K562 (cell line): Measurements from ENCODE around the gene FEM1B. TPM values are rescaled to one million over a fixed set of nuclear protein-coding genes. Genes with fewer than 3 reads are reported as not detected.

Source experiments
- CEBPB ChIP-seq: fragments of 450-650 bp; IDR thresholded peaks from 2 replicates; pipeline ENCODE4 v1.6.1; 2016; ENCODE audit warnings: missing genetic modification characterization, missing compliant biosample characterization
- CLOCK ChIP-seq: fragments of 250-450 bp; sonication (Bioruptor Pico); IDR thresholded peaks from 2 replicates; pipeline ENCODE4 v1.4.0; 2020; ENCODE audit warnings: mild to moderate bottlenecking, moderate library complexity, borderline replicate concordance
- HNRNPL ChIP-seq: fragments of 200-400 bp; formaldehyde crosslinking; IDR thresholded peaks from 2 replicates; pipeline ENCODE4 v1.6.1; 2017; ENCODE audit warnings: low read depth, mild to moderate bottlenecking, low read length
- KAT7 ChIP-seq: sonication (generic); formaldehyde crosslinking; IDR thresholded peaks from 2 replicates; pipeline ENCODE4 v1.8.0; 2022; ENCODE audit warnings: missing genetic modification reagents, mild to moderate bottlenecking, borderline replicate concordance
- KDM5B ChIP-seq: fragments of 200-600 bp; sonication (generic); IDR thresholded peaks from 2 replicates; pipeline ENCODE4 v1.6.1; 2012; ENCODE audit warnings: low read depth, mild to moderate bottlenecking, moderate library complexity, low read length, control low read depth, inconsistent platforms; ENCODE audit not compliant: insufficient replicate concordance
- MYC ChIP-seq, 2 experiments: fragments of 250-450 bp in 1 of 2; sonication (Bioruptor Pico) in 1 of 2; IDR thresholded peaks; 2 replicates each; pipeline versions ENCODE4 v1.5.1 to v1.6.1; 2012 to 2021; ENCODE audit warnings: low read depth in 2 of 2, borderline replicate concordance in 1 of 2, improper control_type of control experiment in 1 of 2, low read length in 1 of 2, mild to moderate bottlenecking in 1 of 2, moderate library complexity in 1 of 2
- NEUROD1 ChIP-seq: fragments of 150-350 bp; IDR thresholded peaks from 2 replicates; pipeline ENCODE4 v1.6.1; 2014; ENCODE audit warnings: borderline replicate concordance, low read length, low read depth; ENCODE audit not compliant: partially characterized antibody
- NFIC ChIP-seq: fragments of 450-650 bp; IDR thresholded peaks from 2 replicates; pipeline ENCODE4 v1.6.1; 2017; ENCODE audit warnings: mild to moderate bottlenecking, inconsistent platforms
- NFRKB ChIP-seq: fragments of 450-650 bp; IDR thresholded peaks from 2 replicates; pipeline ENCODE4 v1.6.1; 2016; ENCODE audit warnings: low read depth
- NKRF ChIP-seq: fragments of 450-650 bp; IDR thresholded peaks from 2 replicates; pipeline ENCODE4 v1.6.1; 2016; ENCODE audit warnings: borderline replicate concordance
- OTX1 ChIP-seq: fragments of 450-650 bp; formaldehyde crosslinking; IDR thresholded peaks from 2 replicates; pipeline ENCODE4 v1.4.0; 2022; ENCODE audit warnings: mild to moderate bottlenecking
- PHF8 ChIP-seq: fragments of 200-600 bp; sonication (generic); IDR thresholded peaks from 2 replicates; pipeline ENCODE4 v1.6.1; 2012; ENCODE audit warnings: mixed run types, mild to moderate bottlenecking, inconsistent platforms, low read length, moderate library complexity, borderline replicate concordance
- ZHX1 ChIP-seq: fragments of 150-350 bp; conservative IDR thresholded peaks from 2 replicates; pipeline ENCODE4 v1.6.1; 2014; ENCODE audit warnings: low read length
- ZNF449 ChIP-seq: fragments of 250-450 bp; sonication (Bioruptor Pico); IDR thresholded peaks from 2 replicates; pipeline ENCODE4 v1.8.0; 2022; ENCODE audit warnings: moderate library complexity, mild to moderate bottlenecking, inconsistent platforms
- ZNF551 ChIP-seq: fragments of 250-450 bp; sonication (Bioruptor Pico); IDR thresholded peaks from 2 replicates; pipeline ENCODE4 v1.5.0; 2021; ENCODE audit warnings: mild to moderate bottlenecking, moderate library complexity
- ZNF79 ChIP-seq: fragments of 250-450 bp; sonication (Bioruptor Pico); IDR thresholded peaks from 2 replicates; pipeline ENCODE4 v1.4.0; 2020; ENCODE audit warnings: low read depth, mild to moderate bottlenecking, moderate library complexity
- polyA plus RNA-seq, 8 experiments: library from polyadenylated mRNA; depleted of rRNA in 4 of 8; stranded (reverse) in 5 of 8; unstranded in 3 of 8; fragments of >200 nt; fragmentation: Nextera tagmentation in 2 of 8; fragmentation: Illumina TruSeq in 1 of 8; extraction: Ambion mirVana in 2 of 8; extraction: Trizol in 1 of 8; gene quantifications; 2 replicates each; pipeline versions ENCODE4 v1.2.1 to v1.2.3, GENCODE V29; 2011 to 2014; ENCODE audit warnings: inconsistent platforms in 1 of 8, missing spikeins in 1 of 8
- total RNA-seq, 7 experiments: library from RNA; depleted of rRNA in 6 of 7; stranded (reverse); fragments of >200 nt in 6 of 7; fragmentation: Illumina TruSeq in 2 of 7; extraction: Trizol in 2 of 7; gene quantifications; 2 replicates each; pipeline versions ENCODE4 v1.2.1 to v1.2.3, GENCODE V29; 2011 to 2021; ENCODE audit warnings: low replicate concordance in 1 of 7

The FEM1B gene
- total and polyA plus RNA-seq, 9 of the 15 experiments (the other 6 are each of a cell fraction or from before 2014, with no cell fraction given): 5.9 to 61.6 (median 20.1) TPM

GRCh38 chr15:68228143-68228970 is 49.2 kb upstream of the FEM1B start (continued):
- TF ChIP-seq ZNF449 (CRISPR knock-in tag): no peak
- no peak for TF ChIP-seq NKRF
- TF ChIP-seq MYC (IDR thresholded peaks at IDR 0.05; ENCODE audit: low read depth, low read length): no peak
- no peak for TF ChIP-seq MYC (CRISPR knock-in tag; IDR thresholded peaks at IDR 0.05; ENCODE audit: borderline replicate concordance, low read depth)
- no peak for TF ChIP-seq NEUROD1
- TF ChIP-seq KAT7 (CRISPR knock-in tag): peak; percentile 58
- no peak for TF ChIP-seq HNRNPL
- no peak for TF ChIP-seq ZNF79 (CRISPR knock-in tag)
- TF ChIP-seq CEBPB (tag): peak; percentile 84
- no peak for TF ChIP-seq NFRKB
- TF ChIP-seq KDM5B: no peak
- TF ChIP-seq CLOCK (CRISPR knock-in tag): no peak
- no peak for TF ChIP-seq ZHX1
- TF ChIP-seq ZNF551 (CRISPR knock-in tag): no peak
- no peak for TF ChIP-seq PHF8
- no peak for TF ChIP-seq NFIC
- no peak for TF ChIP-seq OTX1 (CRISPR knock-in tag)
